ENCODE data around the gene PRM3.
"Not testable (repeated sequence)": the region's sequence is repeated elsewhere in the genome, so short reads cannot be mapped to it uniquely, and the experiment has no call there.

PRM3 gene

DNA sequence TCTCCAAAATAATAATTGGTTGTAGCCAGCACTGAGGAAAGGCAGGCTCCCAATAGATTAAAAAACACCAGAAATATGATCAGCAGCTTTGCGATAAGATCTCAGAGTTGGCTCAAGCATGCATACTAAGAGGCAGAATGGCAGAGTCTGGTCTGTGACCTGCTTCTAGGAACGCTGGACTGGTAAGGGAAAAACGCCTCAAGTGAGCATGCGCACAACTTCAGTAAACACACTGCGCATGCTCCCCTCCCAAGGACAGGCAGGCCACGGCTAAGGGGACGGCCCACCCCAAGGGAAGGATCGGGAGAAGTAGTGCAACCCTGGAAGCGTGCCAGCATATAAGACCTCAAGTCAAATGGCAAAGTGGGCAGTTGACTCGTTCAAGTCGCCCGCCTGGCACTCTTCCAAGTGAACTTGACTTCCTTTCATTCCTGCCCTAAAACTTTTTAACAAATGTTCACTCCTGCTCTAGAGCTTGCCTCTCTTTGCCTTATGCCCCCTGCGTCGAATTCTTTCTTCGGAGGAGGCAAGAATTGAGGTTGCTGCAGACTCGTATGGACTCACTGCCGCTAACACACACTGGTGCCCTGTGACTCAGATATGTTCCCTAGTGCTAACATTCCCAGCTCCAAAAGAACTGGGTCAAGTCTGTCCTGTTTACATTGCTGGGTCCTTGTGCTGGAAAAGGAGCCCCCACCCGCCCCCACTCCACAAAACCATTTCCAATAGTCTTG lies 30.1 kb upstream of the PRM3 start:
- DNase-seq, result no peak

DNA sequence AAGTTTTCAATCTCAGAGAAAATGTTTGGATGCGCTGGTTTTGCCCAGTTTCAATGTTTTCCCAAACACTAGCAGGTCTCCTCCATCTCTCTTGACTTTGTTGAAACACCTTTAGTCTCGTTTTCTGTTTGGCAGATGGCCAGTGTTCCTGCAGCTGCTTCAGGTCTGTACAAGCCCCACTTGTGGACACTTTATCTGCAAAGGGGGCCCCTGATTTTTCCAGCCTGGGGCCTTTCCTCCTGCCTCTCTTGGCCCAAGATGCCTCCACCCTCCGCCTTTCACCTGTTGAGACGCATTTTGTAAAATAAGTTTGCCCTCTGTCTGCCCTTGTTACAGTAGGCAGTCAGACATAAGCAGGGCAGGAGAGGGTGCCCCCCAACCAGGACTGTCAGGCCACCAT lies 29.5 kb upstream of the PRM3 start:
- DNase-seq, result no peak

GRCh38 chr16:11301645-11302501 lies 28.4 kb upstream of the PRM3 start:
- DNase-seq, result no peak

- DNase-seq, result no peak
Observed at GRCh38 chr16:11300560-11300892, 27.1 kb upstream of the PRM3 start.

DNA sequence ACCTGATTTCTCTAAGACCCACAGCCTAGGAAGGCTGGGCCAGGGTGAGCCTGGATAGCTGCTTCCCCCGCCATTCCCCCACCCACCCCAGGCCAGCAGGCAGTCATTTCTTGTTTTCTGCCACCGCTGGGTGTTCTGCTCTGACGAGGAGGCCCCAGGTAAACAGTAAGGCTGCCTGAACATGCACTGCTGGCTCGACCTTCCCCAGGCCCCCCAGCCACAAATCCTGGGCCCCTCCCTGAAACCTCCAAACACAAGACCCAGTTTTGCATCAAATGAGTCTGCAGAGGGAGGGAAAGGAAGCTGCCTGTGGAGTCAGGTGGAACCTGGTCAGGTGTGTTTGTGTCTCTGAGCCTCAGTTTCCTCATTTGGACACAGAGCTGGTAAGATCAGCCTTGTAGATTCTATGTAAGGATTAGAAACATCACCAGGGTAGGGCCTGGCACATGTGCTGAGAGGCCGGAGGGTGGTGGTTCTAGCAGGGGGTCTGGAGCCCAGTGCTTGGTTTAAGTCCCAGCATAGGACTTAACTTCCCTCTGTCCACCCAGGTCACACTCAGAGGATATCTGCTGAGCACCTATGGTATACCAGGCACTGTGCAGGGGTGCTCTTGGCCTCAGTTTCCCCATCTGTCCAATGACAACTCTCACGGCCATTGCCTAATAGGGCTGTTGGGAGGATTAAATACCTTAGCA lies 26.6 kb upstream of the PRM3 start:
- no peak for DNase-seq

DNA sequence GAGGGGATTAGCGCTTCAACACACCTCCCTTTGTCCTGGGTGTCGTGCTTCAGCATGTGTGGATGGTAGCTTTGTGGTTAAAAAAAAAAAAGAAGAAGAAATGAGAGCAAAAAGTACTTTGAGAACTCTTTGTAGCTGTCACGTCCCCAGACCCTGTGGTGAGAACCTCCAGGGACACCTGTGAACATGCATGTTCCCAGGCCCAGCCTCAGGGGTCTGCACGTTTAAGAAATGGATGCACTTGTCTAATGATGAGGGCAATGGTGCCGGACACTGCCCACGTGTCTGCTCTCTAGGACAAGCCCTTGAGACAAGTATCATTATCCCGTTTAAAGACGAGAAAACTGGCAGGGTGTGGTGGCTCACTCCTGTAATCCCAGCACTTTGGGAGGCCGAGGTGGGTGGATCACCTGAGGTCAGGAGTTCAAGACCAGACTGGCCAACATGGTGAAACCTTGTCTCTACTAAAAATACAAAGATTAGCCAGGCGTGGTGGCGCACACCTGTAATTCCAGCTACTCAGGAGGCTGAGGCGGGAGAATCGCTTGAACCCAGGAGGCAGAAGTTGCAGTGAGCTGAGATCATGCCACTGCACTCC lies 25.6 kb upstream of the PRM3 start:
- not testable (repeated sequence) for DNase-seq

DNA sequence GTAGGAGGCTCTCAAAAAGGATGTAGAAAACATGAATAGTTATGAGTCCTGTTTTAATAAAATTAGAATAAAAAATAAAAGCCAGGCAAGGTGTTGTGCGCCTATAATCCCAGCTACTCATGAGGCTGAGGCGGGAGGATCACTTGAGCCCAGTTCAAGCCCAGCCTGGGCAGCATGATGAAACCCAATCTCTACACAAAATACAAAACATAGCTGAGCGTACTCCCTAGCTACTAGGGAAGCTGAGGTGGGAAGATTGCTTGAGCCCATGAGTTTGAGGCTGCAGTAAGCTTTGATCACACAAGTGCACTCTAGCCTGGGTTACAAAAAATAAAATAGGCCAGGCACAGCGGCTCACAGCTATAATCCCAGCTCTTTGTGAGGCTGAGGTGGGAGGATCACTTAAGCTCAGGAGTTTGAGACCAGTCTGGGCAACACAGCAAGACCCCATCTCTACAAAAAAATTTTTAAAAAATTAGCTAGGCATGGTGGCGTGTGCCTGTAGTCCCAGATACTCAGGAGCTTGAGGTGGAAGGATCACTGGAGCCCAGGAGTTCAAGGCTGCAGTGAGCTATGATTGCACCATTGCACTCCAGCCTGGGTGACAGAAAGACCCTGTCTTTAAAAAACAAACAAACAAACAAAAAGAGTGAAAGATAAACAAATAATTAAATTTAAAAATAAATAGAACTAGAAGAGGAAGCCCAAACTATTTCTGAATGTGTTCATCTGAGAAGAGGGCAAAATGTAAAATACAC lies 24.9 kb upstream of the PRM3 start:
- DNase-seq, result no peak

DNA sequence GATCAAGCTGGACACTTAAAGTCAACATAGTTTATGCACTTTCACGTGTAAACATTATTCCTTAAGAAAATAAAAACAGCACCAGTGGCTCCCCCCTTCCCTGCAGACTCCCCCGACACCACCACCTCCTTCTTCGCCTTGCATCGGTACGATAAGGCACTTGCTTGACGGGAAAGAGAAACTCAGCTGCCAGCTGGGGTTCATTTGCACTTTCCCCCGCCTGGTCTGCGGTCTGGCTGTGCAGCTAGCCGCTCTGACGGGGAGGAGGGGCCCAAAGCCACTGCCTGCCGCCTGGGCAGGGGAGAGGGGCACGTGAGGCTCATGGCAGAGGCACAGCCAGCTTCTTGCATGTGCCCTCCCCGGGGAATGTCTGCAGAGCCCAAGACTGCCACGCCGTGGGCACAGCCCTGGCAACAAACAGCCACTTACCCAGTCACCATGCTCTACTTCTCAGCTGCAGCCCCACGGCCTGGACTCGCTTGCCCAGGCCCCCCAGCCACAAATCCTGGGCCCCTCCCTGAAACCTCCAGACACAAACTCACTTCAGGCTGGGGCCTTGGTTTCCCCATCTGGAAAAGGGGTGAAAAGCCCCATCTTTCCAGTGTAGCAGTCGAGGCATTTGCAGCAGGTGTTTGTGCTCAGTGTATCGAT lies 24.2 kb upstream of the PRM3 start:
- peak; percentile 12 to 24 for DNase-seq

- no peak for DNase-seq
Observed at GRCh38 chr16:11296706-11297491, 23.5 kb upstream of the PRM3 start.

DNA sequence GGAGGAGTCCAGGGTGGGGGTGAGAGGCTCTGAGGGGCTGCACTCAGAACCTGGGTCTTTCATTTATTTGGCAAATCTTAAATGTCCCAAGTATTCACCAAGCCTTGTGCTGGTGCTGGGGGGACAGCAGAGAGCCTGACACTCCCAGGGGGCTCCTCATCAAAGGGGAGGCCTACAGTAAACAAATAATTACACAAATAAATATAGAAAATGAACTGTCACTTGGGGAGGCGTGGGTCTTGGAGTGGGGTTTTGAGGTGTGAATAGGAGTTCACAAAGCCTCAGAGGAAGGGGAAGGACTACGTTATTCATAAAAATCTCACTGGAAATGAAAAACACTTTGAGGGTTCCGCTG lies 22.9 kb upstream of the PRM3 start:
- DNase-seq, result no peak

GRCh38 chr16:11295672-11296071 lies 22.2 kb upstream of the PRM3 start:
- DNase-seq, result no peak

DNA sequence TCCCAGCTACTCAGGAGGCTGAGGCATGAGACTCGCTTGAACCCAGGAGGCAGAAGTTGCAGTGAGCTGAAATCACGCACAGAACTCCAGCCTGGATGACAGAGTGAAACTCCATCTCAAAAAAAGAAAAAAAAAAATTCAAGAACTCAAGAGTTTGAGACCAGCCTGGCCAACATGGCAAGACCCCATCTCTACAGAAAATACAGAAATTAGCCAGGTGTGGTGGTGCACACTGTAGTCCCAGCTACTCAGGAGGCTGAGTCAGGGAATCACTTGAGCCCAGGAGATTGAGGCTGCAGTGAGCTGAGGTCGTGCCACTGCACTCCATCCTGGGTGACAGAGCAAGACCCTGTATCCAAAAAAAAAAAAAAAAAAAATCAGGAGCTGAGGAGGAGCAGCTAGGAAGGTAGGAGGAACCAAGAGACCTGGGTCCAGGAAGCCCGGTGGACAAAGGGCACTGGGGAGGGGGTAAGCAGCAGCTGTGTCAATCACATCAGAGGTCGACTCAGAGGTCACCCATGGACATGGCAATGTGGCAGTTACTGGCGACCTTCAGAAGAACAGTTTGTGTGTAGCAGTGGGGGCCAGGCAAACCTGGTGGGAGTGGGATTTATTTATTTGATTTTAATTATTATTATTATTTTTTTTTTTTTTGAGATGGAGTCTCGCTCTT lies 18.8 kb upstream of the PRM3 start:
- no peak for DNase-seq

DNA sequence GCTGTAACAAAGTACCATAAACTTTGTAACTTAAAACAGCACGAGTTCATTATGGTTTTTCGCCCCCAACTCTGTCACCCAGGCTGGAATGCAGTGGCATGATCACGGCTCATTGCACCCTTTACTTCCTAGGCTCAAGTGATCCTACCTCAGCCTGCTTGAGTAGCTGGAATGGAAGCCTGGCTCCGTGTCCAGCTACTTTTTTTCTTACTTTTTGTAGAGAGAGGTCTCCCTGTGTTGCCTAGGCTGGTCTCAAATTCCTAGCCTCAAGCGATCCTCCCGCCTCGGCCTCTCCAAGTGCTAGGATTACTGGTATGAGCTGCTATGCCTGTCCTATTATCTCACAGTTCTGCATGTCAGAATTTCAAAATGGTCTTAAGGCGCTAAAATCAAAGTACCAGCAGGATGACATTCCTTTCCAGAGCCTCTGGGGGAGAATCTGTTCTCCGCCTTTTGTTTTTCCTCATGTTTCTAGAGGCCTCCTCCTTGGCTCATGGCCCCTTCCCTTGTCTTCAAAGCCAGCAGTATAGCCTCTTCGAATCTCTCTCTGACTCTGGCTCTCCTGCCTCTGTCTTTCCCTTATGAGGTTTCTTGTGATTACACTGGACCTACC lies 17.8 kb upstream of the PRM3 start:
- no peak for DNase-seq

DNA sequence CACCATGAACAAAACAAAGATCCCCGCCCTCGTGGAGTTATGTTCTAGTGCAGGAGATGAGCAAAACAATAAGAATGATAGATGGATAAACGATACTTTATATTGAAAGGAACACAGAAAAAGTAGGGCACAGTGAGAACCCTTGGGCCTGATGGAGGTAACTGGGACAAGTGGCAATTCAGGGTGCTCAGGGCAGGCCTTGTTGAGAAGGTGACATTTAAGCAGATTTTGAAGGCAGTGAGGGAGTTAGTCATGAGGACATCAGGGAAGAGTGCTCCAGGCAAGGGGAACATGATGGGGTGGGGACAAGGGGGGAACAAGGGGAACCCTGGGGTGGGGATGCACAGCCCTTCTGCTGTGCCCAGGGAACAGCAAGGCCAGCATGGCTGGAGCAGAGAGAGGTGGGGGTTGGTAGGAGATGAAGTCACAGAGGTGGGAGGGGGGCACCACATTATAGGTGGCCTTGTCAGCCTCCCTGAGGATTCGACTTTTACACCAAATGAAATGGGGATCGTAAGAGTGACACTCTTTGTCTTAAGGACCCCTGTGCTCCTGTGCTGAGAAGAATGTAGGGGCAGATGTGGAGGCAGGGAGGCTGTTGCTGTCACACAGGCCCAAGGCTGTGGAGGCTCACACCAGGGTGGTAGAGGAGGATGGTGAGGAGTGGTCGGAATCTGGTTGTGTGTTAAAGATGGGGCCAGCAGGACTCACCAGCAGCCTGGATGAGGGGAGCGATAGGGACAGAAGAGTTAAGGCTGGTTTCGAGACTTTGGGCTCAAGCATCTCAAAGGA lies 16.9 kb upstream of the PRM3 start:
- no peak for DNase-seq

DNA sequence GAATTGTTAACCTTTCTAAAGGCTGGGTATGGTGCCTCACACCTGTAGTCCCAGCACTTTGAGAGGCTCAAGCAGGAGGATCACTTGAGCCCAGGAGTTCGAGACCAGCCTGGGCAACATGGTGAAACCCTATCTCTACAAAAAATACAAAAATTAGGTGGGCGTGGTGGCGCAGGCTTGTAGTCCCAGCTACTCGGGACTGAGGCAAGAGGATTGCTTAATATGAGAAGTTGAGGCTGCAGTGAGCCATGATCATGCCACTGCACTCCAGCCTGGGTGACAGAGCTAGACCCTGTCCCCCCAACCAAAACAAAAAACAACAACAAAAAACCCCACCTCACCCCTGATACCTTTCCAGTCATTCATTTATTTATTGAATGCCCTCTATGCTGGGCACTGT lies 16.3 kb upstream of the PRM3 start:
- DNase-seq, result peak; percentile 30 to 68

- no peak for DNase-seq
Observed at GRCh38 chr16:11289202-11289601, 15.8 kb upstream of the PRM3 start.

DNA sequence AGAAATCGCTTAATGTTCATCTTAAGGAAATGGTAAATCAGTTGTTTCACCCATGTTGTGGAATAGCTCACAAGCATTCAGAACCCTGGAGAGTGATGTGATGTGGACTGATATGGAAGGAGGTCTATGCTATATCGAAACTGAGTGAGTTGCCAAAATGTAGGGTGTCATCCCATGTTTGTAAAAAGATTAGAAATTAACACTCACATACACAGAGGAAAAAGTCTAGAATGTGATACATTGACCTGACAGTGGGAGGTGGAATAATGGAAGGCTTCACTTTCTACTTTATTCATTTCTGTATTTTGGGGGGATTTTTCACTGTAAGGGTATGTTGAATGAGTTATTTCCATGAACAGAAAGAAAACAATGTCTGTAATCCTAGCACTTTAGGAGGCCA lies 12.4 kb upstream of the PRM3 start:
- no peak for DNase-seq

DNA sequence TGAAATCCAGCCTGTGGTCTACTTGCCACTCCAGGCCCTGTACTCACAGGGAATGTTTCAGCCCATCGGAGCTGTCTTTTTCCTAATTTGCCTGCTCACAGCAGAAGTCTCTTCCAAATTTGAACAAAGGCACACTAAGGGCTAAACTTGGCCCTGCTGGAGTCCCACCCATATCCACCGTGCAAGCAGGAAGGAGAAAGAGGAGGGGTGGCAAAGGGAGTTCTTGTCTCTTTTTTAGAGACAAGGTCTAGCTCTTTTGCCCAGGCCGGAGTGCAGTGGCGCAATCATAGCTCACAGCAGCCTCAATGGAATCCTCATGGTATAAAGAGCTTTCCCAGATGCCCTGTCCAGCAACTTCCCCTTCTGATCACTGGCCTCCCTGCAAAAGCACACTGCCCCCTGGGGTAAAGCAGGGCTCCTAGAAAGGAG lies 10.4 kb upstream of the PRM3 start:
- DNase-seq, result peak; percentile 38 to 47

All from inflammatory macrophage treated with lipopolysaccharide for 1 hour (primary cell).